ENCODE results near the gene PIP4K2B. TPM values are rescaled to one million over a fixed set of nuclear protein-coding genes. Genes with fewer than 3 reads are reported as not detected.

PIP4K2B gene
- total and polyA plus RNA-seq, 2 donors from 2014 or later: 15.3 to 41.2 TPM

DNA sequence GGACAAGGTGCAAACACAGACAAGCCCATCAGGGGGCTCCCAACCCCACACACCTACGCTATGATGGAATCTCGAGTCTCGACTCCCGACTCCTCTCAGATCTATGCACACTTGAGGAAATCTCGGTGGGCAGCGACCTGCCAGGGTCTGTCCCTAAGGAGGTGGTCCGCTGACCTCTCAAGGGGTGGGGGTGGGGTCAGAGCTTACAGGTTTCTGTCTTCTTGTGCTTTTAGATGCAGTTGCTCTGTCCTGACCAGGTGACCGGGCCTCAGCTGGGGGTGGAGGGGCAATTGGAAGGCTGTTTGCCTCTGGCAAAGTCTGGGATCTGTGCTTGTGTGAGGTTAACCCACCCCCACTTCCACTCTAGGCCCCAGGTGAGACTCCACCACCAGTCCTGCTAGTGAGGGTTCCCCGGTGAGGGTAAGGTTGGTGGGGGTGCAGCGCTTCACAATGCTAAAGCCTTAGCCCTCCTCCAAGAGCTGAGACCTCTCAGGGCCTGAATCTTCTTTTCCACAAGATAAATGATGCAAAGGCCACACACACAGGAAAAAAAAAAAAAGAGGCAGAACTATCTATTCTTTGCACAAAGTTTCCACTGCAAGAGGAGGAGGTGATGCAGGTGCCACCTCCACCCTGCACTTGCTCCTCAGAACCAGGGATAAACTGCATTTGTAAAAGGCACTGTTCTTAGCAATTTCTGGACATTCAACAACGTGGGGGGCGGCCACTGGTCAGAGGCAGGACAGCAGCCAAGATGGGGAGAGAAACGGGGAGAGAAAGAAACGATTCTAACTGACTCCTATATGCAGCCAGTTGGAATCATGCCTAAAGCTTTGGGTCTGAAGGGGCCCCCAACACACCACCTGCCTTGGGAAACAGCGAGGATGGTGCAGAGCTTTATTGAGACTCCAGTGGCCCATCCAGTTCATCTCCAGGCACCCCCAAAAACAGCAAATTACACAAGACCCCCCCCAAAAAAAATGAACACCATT lies 65.1 kb downstream of the PIP4K2B start:
- FAIRE-seq: no peak
- intact Hi-C loops (cut with DNase I): loop anchor here (5.0 kb wide), 1 partner anchor 62 kb away; the partner anchor contains the start of gene EPOP
- Histone ChIP-seq H3K9ac (ENCODE audit: low read length in 3 of 3) (peak overlapping the region in 1 of 3 donors; percentile 51), H3K4me3 (ENCODE audit: low read length in 3 of 3) (no peak overlapping the region), H3K4me1 (ENCODE audit: control insufficient read depth in 2 of 3, insufficient read depth in 2 of 3, low read depth in 1 of 3, low read length in 3 of 3) (peaks cover 0 to 46% (median 37%) of the 10 kb centered on the region in 3 donors), H3K9me3 (ENCODE audit: control insufficient read depth in 2 of 3, insufficient read depth in 1 of 3, low read length in 3 of 3) (no peaks in the 10 kb centered on the region), H3K36me3 (ENCODE audit: control insufficient read depth in 2 of 3, insufficient read depth in 3 of 3, low read length in 3 of 3) (peaks cover 2 to 32% (median 20%) of the 10 kb centered on the region in 3 donors), H3K27ac (ENCODE audit: low read depth in 2 of 2, low read length in 2 of 2) (peak overlapping the region in 1 of 2 donors; percentile 34), H3K27me3 (ENCODE audit: control insufficient read depth, insufficient read depth, low read length) (no peaks in the 10 kb centered on the region)
- peak; percentile 23 for TF ChIP-seq CTCF (IDR thresholded peaks at IDR 0.05; ENCODE audit: borderline replicate concordance, extremely low read depth, insufficient read depth)
- peak in 2 of 5 donors; percentile 55 to 64 for DNase-seq

- Histone ChIP-seq H3K9ac (ENCODE audit: low read length in 3 of 3) (peak overlapping the region in 2 of 3 donors; percentile 51 to 91), H3K4me3 (ENCODE audit: low read length in 3 of 3) (no peak overlapping the region), H3K9me3 (ENCODE audit: control insufficient read depth in 2 of 3, insufficient read depth in 1 of 3, low read length in 3 of 3) (no peaks in the 10 kb centered on the region), H3K27ac (ENCODE audit: low read depth in 2 of 2, low read length in 2 of 2) (peak overlapping the region; percentile 54 to 77), H3K4me1 (ENCODE audit: control insufficient read depth in 2 of 3, insufficient read depth in 2 of 3, low read depth in 1 of 3, low read length in 3 of 3) (peaks cover 0 to 47% (median 37%) of the 10 kb centered on the region in 3 donors), H3K36me3 (ENCODE audit: control insufficient read depth in 2 of 3, insufficient read depth in 3 of 3, low read length in 3 of 3) (peaks cover 2 to 23% (median 12%) of the 10 kb centered on the region in 3 donors), H3K27me3 (ENCODE audit: control insufficient read depth, insufficient read depth, low read length) (no peaks in the 10 kb centered on the region)
- DNase-seq: peak in 1 of 5 donors; percentile 51
- no peak for FAIRE-seq
- intact Hi-C loops (cut with DNase I): loop anchor here (5.0 kb wide), 1 partner anchor 61 kb away; the partner anchor contains the start of gene EPOP
- TF ChIP-seq CTCF (IDR thresholded peaks at IDR 0.05; ENCODE audit: borderline replicate concordance, extremely low read depth, insufficient read depth): no peak
Observed at GRCh38 chr17:38733282-38733981, 65.9 kb downstream of the PIP4K2B start.

DNA sequence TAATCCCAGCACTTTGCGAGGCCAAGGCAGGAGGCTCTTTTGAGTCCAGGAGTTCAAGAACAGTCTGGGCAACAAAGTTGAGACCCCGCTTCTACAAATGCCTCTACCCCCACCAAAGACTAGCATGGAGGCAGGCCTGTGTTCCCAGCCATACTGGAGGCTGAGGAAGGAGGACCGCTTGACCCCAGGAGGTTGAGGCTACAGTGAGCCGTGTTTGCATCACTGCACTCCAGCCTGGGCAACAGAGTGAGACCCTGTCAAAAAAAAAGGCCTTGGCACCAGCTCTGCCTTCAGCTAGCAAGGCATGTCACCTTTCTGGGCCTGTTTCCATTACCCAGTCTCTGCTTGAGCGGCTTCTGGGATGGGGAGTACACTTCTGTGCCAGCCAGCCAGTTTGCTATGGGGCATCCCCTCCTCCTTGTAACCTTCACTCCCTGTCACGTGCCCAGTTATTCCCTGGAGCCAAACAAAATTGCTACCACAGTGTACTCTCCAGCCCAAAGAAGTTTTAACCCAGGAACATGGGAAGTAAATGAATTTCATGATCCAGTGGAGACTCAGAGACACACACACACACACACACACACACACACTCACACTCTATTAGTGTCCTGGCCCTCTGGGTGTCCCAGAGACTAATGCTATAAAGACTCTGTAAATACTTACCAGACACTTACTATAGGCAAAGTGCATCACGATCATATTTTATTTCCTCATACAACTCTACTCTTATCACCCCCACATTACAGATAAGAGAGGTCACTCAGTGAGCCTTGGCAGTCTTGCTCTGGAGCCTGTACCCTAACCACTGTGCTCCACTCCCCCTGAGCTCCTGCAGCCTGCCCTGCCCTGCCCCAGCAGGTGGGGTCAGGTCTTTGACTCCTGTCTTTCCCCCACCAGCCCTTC lies 66.7 kb downstream of the PIP4K2B start:
- TF ChIP-seq CTCF (IDR thresholded peaks at IDR 0.05; ENCODE audit: borderline replicate concordance, extremely low read depth, insufficient read depth): no peak
- intact Hi-C loops (cut with DNase I): loop anchor here (5.0 kb wide), 1 partner anchor 60 kb away; the partner anchor contains the start of gene EPOP
- peak overlapping the region; percentile 95 to 97 for H3K27ac ChIP-seq (ENCODE audit: low read depth in 2 of 2, low read length in 2 of 2)
- no peaks in the 10 kb centered on the region for H3K9me3 ChIP-seq (ENCODE audit: control insufficient read depth in 2 of 3, insufficient read depth in 1 of 3, low read length in 3 of 3)
- peaks cover 0 to 47% (median 37%) of the 10 kb centered on the region in 3 donors for H3K4me1 ChIP-seq (ENCODE audit: control insufficient read depth in 2 of 3, insufficient read depth in 2 of 3, low read depth in 1 of 3, low read length in 3 of 3)
- H3K4me3 ChIP-seq (ENCODE audit: low read length in 3 of 3): peak overlapping the region in 1 of 3 donors; percentile 94
- peaks cover 2 to 17% (median 8%) of the 10 kb centered on the region in 3 donors for H3K36me3 ChIP-seq (ENCODE audit: control insufficient read depth in 2 of 3, insufficient read depth in 3 of 3, low read length in 3 of 3)
- H3K9ac ChIP-seq (ENCODE audit: low read length in 3 of 3): peak overlapping the region in 1 of 3 donors; percentile 91
- peak in 2 of 5 donors; percentile 47 to 48 for DNase-seq
- H3K27me3 ChIP-seq (ENCODE audit: control insufficient read depth, insufficient read depth, low read length): no peaks in the 10 kb centered on the region
- FAIRE-seq: no peak

Measured in kidney (tissue), 14 donors.